GM18519 (cell line): ENCODE data around the gene RAB30.

ENCODE experiments used
- ATAC-seq: cut with Tn5 transposase; IDR thresholded peaks from one replicate; pipeline ENCODE4 v1.9.1; 2021; ENCODE audit warnings: mild to moderate bottlenecking, moderate library complexity; ENCODE audit not compliant: unreplicated experiment, low FRiP score

The RAB30 gene, protein sequence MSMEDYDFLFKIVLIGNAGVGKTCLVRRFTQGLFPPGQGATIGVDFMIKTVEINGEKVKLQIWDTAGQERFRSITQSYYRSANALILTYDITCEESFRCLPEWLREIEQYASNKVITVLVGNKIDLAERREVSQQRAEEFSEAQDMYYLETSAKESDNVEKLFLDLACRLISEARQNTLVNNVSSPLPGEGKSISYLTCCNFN

DNA sequence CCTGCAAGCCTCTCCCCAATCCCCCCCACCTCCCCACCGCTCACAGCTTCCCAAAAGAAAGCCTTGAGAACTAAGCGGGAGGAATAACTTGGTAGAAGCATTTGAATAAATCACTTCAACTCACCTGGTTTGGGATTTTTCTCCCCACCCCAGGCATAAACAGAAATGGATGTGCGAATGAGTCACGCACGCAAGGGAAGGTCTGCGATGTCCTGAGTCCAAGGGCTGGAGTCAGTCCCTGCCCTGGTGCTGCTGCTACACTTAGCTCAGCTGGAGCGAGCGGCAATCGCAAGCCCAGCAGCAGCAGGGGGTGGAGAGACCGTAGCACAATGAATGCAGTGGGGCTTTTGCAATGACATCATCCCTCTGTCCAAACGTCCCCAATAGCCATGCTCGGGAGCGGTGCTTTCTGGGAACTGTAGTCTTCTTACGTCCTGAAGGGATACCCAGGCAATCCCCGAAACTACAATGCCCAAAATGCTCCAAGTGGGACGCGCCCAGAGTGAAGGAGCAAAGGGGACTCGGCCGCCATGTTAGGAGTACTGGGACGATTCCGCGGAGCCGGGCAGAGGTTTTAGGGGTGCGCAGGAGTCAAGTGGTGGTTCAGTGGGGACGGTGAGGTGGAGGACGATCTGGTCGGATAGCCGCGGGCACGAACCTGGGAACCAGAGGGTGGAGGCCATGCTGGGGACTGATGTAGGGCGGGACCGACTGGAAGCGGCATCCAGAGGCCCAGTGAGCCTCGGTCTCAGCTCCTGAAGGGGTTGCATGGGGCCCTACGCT, at the start of gene RAB30:
RAB30 (minus strand) TSS at position 331 of the 783 bp plus-strand sequence. CDS start 74,581 bp downstream, outside the sequence.
- peak; percentile 94 for ATAC-seq

DNA sequence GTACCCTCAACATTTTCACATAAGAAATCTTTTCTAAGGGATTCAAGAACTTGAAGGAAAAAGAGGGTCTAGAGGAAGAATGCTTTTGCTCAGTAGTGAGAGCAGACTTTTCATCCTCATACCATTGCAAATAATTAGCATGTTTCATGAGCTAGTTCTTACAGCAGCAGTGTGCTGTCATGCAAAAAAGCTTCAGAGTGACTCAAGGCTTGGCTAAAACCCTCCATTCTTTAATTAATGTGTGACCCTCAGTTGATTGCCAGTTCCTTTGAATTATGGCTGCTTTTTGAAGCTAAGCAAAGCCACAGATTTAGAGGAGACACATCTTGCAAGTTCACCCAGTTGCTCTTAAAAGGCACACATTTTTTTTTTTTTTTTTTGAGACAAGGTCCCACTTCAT, 48.6 kb upstream of the RAB30 start:
- no peak for ATAC-seq

DNA sequence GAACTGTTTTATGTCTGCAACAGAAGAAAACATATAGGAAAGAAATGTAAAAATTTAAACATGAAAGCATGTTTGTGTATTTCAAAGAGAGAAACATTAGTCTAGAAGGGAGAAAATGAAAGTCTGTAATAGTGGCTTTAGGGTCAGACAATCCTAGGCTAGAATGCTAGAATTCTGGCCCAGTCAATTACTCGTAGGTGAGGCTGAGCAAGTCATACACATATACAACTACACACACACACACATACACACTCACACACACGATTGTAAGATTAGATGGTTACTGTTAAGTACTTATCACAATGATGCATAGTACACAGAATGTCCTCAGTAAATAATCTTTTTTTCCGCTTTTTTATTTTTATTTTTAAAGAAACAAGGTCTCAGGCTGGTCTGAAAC, 47.5 kb upstream of the RAB30 start:
- no peak for ATAC-seq

DNA sequence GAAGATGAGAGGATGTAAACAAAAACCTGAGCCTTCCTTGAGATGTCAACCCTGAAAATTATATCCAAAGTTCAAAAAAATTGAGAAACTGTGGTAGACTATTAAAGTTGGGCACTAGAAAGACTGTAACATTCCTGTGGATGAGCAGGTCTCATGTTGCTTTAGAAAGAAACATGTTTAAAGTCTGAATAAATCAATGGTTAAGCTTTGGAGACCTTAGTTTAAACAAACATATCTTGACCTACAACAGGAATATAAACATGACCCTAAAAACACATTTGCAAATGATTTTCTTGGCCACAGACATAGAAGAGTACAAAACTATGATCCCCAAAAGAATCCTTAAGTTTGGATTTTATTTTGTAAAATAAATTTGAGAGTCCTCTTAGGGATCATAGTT, 47.1 kb upstream of the RAB30 start:
- ATAC-seq = no peak

DNA sequence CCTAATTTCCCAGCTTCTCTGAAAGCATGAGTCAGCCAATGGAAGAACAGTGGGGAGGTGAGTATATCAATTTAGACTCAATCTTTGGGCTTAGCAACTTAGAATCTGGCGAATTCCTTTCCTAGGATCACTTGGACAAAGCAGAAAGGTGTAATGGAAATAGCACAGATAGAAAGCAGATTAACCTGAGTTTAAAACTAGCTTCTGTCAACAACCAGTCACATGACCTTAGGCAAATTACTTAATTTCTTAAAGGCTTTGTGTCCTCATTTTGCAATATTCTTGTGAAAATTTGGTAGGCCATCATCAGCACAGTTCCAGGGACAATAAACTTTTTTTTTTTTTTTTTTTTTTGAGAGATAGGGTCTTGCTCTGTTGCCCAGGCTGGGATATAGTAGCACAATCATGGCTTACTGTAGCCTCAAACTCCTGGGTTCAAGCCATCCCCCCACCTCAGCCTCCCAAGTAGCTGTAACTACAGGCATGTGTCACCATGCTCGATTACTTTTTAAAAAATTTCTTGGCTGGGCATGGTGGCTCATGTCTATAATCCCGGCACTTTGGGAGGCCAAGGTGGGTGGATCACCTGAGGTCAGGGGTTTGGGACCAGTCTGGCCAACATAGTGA, 44.4 kb upstream of the RAB30 start:
- no peak for ATAC-seq

DNA sequence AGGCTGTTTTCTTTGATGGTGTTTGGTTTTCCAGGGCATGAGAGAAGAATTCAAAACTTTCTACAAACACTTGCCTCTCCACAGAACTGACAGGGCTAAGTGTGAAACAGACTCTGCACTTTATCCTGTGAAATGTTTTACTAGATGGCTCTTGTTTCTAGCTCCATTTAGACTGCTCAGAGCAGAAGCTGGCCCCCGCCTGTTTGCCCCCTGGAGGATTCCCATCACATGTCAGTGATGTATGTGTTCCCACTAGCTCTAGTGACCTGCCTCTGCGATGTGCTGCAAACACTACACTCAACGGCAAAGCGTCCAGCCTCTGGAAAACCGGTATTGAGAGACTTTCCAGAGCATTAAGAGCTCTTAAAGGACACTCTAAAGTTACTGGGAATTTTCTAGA, 43.9 kb upstream of the RAB30 start:
- no peak for ATAC-seq

DNA sequence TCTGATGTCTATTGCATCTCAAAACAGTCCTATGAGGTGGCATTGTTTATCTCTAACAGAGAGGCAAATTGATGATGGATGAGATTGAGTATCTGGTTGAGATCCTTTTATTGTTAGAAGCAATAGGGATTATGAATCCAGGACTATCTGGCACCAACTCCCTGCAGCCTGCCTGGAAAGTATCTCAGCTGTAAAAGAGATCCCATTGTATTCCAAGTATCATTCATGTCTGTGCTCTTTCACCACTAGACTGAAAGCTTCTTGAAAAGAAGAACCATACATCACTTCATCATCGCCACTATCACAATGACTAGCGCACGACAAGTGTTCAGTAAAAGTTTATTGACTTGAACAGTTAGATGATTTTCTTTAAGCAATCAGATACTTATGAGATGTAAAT, 43.3 kb upstream of the RAB30 start:
- ATAC-seq = no peak

DNA sequence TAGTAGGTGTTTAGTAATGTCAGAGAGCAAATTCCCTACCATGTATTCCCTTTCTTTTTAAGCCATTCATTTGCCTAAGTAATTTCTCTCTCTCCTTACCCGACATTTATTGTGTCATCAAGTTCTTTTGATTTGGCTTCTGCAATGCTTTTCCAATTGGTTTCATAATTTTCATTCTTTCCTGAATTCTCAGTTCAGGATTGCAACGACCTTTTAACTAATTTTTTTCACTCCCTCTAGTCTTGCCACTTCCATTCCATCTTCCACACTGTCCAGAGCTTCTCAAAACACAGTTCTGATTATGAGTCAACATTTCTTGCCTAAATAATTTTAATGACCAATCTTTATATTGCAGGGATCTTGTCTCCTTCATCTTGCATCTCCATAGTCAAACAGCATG, 41.2 kb upstream of the RAB30 start:
- ATAC-seq = no peak

DNA sequence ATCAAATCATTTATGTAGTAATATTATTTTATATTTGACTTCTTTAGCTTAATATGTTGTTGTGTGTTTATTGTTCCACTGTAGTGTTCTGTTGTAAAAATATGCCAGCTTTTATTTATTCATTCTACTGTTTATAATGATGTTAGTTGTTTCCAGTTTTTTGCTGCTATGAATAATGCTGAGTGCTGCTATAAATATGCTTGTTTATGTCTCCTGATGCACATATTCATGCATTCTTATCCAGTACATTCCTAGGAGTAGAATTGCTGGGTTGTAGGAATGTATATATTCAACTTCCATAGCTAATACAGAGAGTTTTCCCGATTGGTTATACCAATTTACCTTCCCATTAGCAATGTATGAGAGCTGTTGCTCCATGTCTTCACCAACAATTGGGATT, 33.5 kb upstream of the RAB30 start:
- ATAC-seq = no peak

DNA sequence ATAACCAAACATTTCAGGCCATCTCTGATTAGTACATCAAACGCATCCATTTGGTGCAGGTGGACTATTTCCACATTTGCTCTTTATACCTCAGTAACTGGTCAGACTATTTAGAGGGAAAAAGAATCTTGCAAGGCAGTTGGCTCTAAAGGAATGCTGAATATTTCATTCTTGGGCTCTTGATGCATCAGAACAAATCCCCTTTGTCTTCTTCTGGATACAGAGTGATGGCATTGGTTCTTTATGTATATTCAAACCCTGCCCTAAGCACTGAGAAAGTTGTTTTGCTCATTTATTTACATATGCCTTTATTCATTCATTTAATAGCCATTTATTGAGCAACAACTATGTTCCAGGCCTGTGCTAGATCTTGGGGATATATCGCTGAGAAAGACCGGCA, 31.1 kb upstream of the RAB30 start:
- ATAC-seq = no peak

DNA sequence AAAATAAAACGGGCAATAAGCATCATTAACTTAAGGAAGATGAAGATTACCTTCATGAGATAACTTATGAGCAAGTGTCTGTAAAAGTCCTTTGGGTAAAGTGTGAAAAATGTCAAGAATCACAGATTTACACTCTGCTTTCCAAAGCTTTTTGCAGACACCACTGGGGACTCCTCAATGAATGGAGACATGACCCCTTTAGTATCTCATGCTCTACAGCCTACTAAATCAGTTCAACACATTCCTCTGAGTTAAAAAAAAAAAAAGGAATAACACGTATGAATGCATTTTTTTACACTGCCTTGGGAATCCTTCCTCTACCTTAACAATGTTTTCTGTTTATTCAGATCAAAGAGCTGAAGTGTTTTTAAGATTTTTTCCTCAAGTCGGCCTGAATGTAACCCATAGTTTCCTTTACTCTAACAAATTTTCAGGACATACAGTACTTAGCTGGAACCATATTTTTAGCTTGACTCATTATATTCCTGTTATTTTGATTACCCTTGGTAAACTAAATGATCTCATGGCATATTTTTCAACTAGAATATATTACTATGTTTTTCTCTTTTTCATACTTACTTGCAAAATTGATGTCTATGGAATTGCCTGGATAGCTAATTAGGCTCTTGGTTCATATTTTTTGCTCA, 25.9 kb upstream of the RAB30 start:
- ATAC-seq = no peak

DNA sequence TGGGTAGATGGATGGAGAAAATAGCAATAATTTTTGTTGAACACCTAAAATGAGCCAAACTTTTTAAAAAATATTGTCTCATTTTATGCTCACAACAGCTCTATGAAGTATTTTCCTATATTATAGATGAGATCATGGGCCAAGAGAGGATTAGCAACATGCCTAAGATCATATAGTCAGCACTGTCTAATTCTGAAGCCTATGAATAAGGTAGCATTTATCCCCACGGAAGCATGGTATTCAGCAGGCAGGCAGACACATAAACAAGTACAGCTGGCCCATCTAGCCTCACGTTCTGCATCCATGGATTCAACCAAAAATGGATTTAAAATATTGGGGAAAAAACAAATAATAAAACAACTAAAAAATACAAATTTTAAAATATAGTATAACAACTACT, 21.9 kb upstream of the RAB30 start:
- ATAC-seq = no peak

DNA sequence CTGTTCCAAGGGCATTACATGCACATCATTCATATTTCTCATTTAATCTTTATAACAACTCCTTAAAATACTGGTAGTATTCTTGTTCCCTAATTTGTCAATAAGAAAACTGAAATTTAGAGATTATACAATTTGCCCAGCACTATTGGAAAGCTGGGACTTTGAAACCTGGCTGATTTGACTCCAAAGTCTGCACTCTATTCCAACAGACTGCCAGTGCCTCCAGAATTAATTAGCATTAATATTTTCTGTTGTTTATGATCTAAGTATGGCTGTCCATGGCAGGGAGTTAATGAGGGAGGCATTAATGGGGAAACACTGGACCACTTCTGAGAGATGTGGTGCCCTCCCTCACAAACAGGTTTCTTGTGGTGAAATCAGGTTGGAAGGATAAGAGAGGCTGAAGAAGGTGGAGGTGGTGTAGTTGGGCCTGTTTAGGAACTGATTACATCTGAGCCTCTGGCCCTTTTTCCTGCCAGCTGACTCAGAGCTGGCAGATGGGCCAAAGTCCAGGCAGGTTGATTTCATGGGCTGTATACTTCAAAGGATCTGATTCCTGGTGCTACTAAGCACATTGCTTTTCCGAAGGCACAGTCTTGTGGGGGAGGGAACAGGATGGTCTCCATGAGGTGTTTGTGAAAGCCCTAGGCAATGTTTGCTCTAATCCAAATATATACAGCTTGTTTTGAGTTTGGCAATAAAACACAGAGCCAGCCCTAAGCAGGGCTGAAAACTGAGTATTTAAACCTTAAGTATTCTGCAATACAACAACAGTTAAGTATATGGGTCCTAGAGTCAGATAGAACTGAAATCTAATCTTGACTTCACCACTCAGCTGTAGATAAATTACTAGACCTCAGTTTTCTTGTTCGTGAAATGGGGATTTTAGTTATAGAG, 21.0 kb upstream of the RAB30 start:
- no peak for ATAC-seq

DNA sequence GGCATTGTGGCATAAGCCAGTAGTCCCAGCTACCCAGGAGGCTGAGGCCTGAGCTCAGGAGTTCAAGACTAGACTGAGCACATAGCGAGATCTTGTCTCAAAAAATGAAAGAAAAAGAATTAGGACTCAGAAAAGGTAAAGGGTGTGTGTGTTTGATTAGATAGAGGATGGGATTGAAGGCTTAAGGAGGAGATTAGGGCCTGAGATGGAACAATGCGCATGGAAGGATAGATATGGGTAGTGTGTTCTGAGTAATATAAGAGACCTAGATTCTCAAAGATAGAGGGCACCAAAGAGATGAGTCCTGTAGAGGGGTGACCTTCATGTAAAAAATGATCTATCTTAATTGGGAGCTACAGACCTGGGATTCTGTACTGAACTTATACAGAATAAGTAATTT, 17.3 kb upstream of the RAB30 start:
- ATAC-seq = no peak

DNA sequence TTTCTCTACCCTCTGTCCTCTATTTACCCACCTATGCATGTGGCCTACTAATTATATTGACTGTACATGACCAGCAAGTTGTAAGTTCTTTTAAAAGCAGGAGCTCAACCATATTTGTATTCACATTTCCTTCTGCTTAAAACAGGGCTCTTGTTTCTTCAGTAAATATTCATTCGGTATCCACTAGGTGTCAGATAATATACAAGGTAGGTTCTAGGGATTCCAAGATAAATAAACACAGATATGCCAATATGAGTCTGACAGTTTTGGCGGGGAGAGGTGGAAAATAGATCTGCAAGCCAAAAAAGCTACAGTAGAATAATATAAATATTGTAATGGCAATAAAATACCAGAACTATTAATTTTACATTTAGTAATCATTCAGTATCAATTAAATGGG, 15.3 kb upstream of the RAB30 start:
- no peak for ATAC-seq

DNA sequence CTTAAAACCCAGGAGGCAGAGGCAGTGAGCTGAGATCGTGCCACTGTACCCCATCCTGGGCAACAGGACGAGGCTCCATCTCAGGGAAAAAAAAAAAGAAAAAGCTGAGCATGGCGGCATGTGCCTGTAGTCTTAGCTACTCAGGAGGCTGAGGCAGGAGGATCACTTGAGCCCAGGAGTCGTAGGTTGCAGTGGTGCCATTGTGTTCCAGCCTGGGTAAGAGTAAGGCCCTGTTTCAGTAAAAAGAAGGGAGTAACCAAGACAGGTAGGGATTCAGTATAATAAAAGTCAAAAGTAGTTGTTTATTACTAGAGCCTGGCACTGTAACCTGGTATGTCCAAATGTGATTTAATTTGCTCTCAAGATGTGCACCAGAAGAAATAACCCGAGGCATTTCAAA, 8.1 kb upstream of the RAB30 start:
- ATAC-seq = no peak

DNA sequence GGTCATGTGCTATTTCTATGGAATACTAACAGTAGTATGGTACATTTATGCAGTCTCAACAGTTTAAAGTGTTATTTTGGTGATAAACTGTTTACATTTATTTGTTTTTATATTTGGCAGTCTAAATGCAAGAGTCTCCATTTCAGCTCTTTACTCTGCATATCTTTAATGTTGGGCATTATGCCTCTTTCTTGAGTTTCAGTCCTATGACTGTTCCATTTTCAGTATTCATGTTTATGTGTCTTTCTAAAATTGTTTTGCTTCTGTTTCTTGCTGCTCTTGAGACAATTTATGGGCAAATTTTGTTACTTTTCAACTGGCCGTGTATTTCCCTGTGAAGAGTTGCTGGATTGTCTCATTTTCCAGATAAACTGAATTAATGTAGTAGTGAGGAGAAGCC, 6.6 kb upstream of the RAB30 start:
- ATAC-seq = no peak

DNA sequence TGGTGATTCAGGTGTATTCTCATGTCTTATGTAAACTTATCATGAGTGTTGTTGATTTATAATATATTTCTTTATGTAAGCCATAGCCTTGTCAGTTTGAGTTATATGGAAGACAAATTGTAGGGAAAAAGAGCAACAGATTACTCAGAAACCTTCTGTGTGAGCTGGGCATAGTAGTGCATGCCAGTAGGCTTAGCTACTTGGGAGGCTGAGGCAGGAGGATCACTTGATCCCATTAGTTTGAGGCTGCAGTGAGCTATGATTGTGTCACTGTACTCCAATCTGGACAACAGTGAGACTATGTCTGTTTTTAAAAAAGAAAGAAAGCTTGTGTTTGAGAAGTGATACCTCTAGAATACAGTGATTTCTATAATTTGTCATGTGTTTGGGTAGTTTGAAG, 2.2 kb upstream of the RAB30 start:
- ATAC-seq = no peak

DNA sequence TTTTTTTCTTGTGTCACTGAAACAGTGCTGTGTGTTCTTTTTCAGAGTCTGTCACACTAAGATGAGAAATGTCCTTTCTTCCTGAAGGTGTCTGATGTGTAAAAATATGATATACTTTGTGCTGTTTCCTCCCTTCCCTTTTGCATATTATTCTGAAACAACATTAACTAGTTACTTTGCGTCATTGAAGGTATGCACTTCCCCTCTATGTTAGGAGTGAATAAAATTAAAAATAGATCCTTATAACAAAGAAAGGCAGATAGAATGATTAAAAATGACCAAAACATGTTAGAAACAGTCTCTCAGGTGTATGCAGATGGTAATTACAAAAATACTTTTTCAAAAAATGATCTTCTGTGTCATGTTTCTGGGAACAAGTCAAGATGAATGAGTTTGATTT, 1.6 kb upstream of the RAB30 start:
- ATAC-seq = no peak
